Activated naive CD4-positive, alpha-beta T cell treated with anti-CD3 and anti-CD28 coated beads, Interleukin-2, amount 50 U/mL, for 24 hours (primary cell): ENCODE measurements around the gene ABHD3.
"Not testable (repeated sequence)": the region's sequence is repeated elsewhere in the genome, so short reads cannot be mapped to it uniquely, and the experiment has no call there.

Experiments used
- H3K27ac Mint-ChIP-seq: one replicate; pipeline ENCODE4 v1.8.0; 2021; ENCODE audit warnings: mild to moderate bottlenecking, mixed read lengths
- H3K27me3 Mint-ChIP-seq: one replicate; pipeline ENCODE4 v1.8.0; 2021; ENCODE audit warnings: mixed read lengths
- H3K36me3 Mint-ChIP-seq: one replicate; pipeline ENCODE4 v1.8.0; 2021; ENCODE audit warnings: mixed read lengths
- H3K4me1 Mint-ChIP-seq: one replicate; pipeline ENCODE4 v1.8.0; 2021; ENCODE audit warnings: mixed read lengths
- H3K4me3 Mint-ChIP-seq: one replicate; pipeline ENCODE4 v1.8.0; 2021; ENCODE audit warnings: mild to moderate bottlenecking, mixed read lengths
- H3K9me3 Mint-ChIP-seq: one replicate; pipeline ENCODE4 v1.8.0; 2021; ENCODE audit warnings: mixed read lengths

ABHD3 gene, protein sequence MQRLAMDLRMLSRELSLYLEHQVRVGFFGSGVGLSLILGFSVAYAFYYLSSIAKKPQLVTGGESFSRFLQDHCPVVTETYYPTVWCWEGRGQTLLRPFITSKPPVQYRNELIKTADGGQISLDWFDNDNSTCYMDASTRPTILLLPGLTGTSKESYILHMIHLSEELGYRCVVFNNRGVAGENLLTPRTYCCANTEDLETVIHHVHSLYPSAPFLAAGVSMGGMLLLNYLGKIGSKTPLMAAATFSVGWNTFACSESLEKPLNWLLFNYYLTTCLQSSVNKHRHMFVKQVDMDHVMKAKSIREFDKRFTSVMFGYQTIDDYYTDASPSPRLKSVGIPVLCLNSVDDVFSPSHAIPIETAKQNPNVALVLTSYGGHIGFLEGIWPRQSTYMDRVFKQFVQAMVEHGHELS

DNA sequence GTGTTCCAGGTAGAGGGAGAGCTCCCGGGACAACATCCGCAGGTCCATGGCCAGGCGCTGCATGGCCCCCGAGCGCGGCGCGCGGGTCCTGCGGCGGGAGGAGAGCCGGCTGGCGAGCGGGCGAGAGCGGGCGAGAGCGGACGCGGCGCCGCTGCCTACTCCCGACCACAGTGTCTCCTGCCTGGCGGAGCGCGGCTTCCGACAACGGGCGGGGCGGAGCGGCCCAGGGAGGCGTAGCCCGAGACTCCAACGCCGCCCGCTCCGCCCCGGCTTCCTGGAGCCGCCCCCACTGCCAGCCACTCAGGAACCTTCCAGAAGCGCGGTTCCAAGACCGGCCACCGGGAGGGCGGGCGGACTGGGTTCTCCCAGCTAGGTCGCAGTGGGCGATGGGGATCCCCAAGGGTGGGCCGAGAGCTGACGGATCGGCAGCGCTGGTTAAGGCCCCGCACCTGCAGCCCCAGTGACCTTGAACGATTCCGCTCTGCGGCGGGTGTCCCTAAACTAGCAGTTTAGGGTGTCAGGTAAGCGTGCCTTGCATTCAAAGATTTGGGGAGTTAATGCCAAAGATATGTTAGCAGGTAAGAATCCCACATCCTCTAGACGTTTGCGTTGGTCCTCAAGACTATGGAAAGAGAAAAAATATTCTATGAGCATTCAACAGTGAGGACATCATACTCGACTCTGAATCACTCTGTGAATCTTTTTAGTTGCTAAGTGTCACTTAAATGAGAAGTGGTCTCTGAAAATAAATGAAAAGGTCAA is at the start of gene ABHD3:
Gene ABHD3 (minus strand): TSS at position 172 of the 762 bp plus-strand sequence. CDS start 109 bp downstream, at position 63.
- no peaks in the 10 kb centered on the region for H3K9me3 Mint-ChIP-seq
- H3K27ac Mint-ChIP-seq: peak within 1 kb of the TSS; percentile 86
- peaks cover 2% of the 10 kb centered on the region for H3K36me3 Mint-ChIP-seq
- no peaks in the 10 kb centered on the region for H3K27me3 Mint-ChIP-seq
- H3K4me1 Mint-ChIP-seq: peaks cover 26% of the 10 kb centered on the region
- peak within 1 kb of the TSS; percentile 93 for H3K4me3 Mint-ChIP-seq

GRCh38 chr18:21747764-21748693 is 43.5 kb upstream of the ABHD3 start:
- no peak overlapping the region for H3K4me3 Mint-ChIP-seq
- no peaks in the 10 kb centered on the region for H3K27me3 Mint-ChIP-seq
- H3K9me3 Mint-ChIP-seq: no peaks in the 10 kb centered on the region
- H3K4me1 Mint-ChIP-seq: peaks cover 54% of the 10 kb centered on the region
- H3K27ac Mint-ChIP-seq: peak overlapping the region; percentile 47
- peaks cover 2% of the 10 kb centered on the region for H3K36me3 Mint-ChIP-seq

DNA sequence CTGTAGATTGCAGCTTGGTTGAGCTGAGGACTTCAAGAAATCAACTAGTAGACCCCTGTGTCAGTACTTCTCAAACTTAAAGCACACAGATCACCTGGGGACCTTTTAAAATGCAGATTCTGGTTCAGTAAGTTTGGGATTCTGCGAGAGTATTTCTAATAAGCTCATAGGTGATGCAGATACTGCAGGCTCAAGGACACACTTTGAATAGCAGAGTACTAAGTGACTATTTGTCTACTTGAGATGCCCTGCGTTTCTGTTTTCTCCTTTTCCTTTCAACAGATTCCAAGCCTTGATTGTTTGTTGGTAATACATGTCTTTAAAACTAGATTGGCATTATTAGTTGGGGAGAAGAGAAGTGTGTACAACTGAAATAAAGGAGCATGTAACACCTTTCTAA is 42.7 kb upstream of the ABHD3 start:
- peaks cover 2% of the 10 kb centered on the region for H3K36me3 Mint-ChIP-seq
- H3K4me3 Mint-ChIP-seq: no peak overlapping the region
- no peaks in the 10 kb centered on the region for H3K9me3 Mint-ChIP-seq
- no peak overlapping the region for H3K27ac Mint-ChIP-seq
- no peaks in the 10 kb centered on the region for H3K27me3 Mint-ChIP-seq
- peaks cover 61% of the 10 kb centered on the region for H3K4me1 Mint-ChIP-seq

- Mint-ChIP-seq H3K4me1 (peaks cover 64% of the 10 kb centered on the region), H3K4me3 (no peak overlapping the region), H3K27ac (no peak overlapping the region), H3K27me3 (no peaks in the 10 kb centered on the region), H3K9me3 (no peaks in the 10 kb centered on the region), H3K36me3 (no peaks in the 10 kb centered on the region)
Measured at GRCh38 chr18:21745231-21745630, 40.7 kb upstream of the ABHD3 start.

DNA sequence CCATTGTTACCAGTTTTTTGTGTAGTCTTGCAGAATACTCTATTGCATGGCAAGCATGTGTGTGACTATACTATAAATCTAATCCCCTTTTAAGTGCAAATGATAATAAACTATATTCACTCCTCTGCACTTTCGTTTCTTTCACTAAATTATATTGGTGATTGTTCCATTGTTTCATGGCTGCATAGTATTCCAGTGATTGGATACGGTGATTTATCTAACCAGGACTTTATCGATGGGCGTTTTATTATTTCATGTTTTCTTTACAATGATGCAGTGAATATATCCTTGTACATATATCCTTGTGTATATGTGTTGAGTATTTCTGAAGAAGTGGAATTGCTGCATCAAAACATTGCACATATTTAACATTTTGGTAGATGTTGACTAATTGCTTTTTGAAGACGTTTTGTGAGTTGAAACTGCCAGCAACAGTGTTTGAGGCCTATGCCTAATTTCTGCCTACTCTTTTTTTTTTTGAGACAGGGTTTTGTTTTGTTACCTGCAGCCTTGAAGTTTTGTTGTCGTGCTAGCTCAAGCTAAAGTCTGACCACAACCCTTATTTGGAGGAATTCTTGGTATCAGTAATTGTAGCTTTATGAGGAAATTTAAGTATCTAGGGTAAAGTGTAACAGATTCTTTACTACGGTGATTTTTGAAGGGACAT is 38.7 kb upstream of the ABHD3 start:
- Mint-ChIP-seq H3K36me3 (no peaks in the 10 kb centered on the region), H3K27me3 (no peaks in the 10 kb centered on the region), H3K4me1 (peaks cover 61% of the 10 kb centered on the region), H3K4me3 (peak overlapping the region; percentile 45), H3K27ac (peak overlapping the region; percentile 23), H3K9me3 (no peaks in the 10 kb centered on the region)

- no peaks in the 10 kb centered on the region for H3K36me3 Mint-ChIP-seq
- peak overlapping the region; percentile 65 for H3K27ac Mint-ChIP-seq
- peaks cover 51% of the 10 kb centered on the region for H3K4me1 Mint-ChIP-seq
- H3K4me3 Mint-ChIP-seq: peak overlapping the region; percentile 82
- no peaks in the 10 kb centered on the region for H3K9me3 Mint-ChIP-seq
- H3K27me3 Mint-ChIP-seq: no peaks in the 10 kb centered on the region
Measured at GRCh38 chr18:21742315-21742687, 37.7 kb upstream of the ABHD3 start.

DNA sequence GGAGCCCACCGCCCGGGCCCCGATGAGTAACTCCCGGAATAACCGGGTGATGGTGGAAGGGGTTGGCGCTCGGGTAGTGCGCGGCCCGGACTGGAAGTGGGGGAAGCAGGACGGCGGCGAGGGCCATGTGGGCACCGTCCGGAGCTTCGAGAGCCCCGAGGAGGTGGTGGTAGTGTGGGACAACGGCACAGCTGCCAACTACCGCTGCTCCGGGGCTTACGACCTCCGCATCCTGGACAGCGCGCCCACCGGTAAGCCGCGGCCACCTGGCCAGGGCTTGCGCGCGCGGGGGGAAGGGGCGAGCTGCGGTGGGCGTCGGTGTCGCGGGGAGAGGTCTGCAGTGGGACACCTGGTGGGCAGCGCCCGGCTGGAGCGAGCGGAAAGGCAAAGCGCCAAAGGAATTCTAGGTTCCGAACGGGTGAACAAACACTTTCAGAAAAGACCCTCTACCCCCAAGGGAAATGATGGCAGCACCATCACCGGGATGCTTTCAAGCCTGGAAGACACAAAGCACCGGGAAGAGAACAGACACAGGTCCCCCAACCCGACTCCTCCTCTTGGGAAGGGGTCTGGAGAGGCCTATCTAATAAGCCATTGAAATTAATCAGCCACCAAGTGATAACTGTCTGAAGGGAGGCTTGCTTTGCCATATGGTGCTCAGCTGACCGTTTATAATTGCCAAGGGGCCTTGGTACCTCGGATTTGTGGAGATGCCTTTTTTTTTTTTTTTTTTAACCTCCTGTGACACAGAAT is 37.2 kb upstream of the ABHD3 start:
- Mint-ChIP-seq H3K36me3 (no peaks in the 10 kb centered on the region), H3K4me1 (peaks cover 47% of the 10 kb centered on the region), H3K4me3 (peak overlapping the region; percentile 82), H3K27ac (peak overlapping the region; percentile 41), H3K9me3 (no peaks in the 10 kb centered on the region), H3K27me3 (no peaks in the 10 kb centered on the region)

GRCh38 chr18:21741312-21741561 is 36.7 kb upstream of the ABHD3 start:
- Mint-ChIP-seq H3K36me3 (peaks cover 2% of the 10 kb centered on the region), H3K9me3 (no peaks in the 10 kb centered on the region), H3K4me1 (peaks cover 43% of the 10 kb centered on the region), H3K27me3 (no peaks in the 10 kb centered on the region), H3K27ac (no peak overlapping the region), H3K4me3 (peak overlapping the region; percentile 82)

GRCh38 chr18:21740538-21741311 is 36.2 kb upstream of the ABHD3 start, which contains the start of gene MIB1:
TSS of gene MIB1 (plus strand) at chr18:21740792. CDS start at chr18:21741584, 792 bp downstream.
- no peaks in the 10 kb centered on the region for H3K27me3 Mint-ChIP-seq
- peaks cover 39% of the 10 kb centered on the region for H3K4me1 Mint-ChIP-seq
- H3K4me3 Mint-ChIP-seq: peak within 1 kb of the TSS; percentile 97
- peaks cover 2% of the 10 kb centered on the region for H3K36me3 Mint-ChIP-seq
- peak within 1 kb of the TSS; percentile 98 for H3K27ac Mint-ChIP-seq
- no peaks in the 10 kb centered on the region for H3K9me3 Mint-ChIP-seq

- Mint-ChIP-seq H3K4me1 (peaks cover 38% of the 10 kb centered on the region), H3K27me3 (no peaks in the 10 kb centered on the region), H3K9me3 (no peaks in the 10 kb centered on the region), H3K36me3 (peaks cover 2% of the 10 kb centered on the region), H3K4me3 (peak overlapping the region; percentile 97), H3K27ac (peak overlapping the region; percentile 98)
Measured at GRCh38 chr18:21739604-21740537, 35.3 kb upstream of the ABHD3 start.

DNA sequence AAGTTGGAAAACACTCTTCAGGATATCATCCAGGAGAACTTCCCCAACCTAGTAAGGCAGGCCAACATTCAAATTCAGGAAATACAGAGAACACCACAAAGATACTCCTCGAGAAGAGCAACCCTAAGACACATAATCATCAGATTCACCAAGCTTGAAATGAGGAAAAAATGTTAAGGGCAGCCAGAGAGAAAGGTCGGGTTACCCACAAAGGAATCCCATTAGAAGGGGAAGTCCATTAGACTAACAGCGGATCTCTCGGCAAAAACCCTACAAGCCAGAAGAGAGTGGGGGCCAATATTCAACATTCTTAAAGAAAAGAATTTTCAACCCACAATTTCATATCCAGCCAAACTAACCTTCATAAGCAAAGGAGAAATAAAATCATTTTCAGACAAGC is 32.4 kb upstream of the ABHD3 start:
- H3K9me3 Mint-ChIP-seq, H3K4me3 Mint-ChIP-seq, H3K27ac Mint-ChIP-seq, H3K27me3 Mint-ChIP-seq, H3K36me3 Mint-ChIP-seq: not testable (repeated sequence)
- peaks cover 13% of the 10 kb centered on the region for H3K4me1 Mint-ChIP-seq

- H3K9me3 Mint-ChIP-seq: no peaks in the 10 kb centered on the region
- H3K4me3 Mint-ChIP-seq: no peak overlapping the region
- H3K36me3 Mint-ChIP-seq: peaks cover 2% of the 10 kb centered on the region
- H3K27me3 Mint-ChIP-seq: no peaks in the 10 kb centered on the region
- H3K4me1 Mint-ChIP-seq: peaks cover 8% of the 10 kb centered on the region
- H3K27ac Mint-ChIP-seq: peak overlapping the region; percentile 17
Measured at GRCh38 chr18:21735452-21736015, 31.0 kb upstream of the ABHD3 start.

DNA sequence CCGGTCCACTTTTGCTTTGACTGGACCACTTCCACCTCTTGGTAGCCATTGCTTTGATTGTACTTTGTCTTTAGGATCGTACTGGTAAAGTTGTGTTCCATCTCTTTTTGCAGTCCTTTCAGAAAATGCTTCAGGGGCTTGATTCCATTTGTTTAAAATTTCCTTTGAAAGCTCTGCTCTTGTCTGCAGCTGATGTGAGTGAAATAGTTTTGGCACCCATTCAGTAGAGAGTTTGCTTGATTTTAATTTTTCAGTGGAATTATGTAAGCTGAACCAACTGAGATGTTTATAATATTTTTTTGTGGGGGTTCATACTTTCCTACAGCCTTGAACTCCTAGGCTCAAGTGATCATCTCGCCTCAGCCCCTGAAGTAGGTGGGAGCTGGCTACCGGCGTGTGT is 28.4 kb upstream of the ABHD3 start:
- Mint-ChIP-seq H3K27ac (no peak overlapping the region), H3K27me3 (no peaks in the 10 kb centered on the region), H3K4me3 (no peak overlapping the region), H3K4me1 (no peaks in the 10 kb centered on the region), H3K36me3 (peaks cover 4% of the 10 kb centered on the region), H3K9me3 (no peaks in the 10 kb centered on the region)
